K562 (cell line): ENCODE measurements around the gene CNGA1.
"Not testable (repeated sequence)": the region's sequence is repeated elsewhere in the genome, so short reads cannot be mapped to it uniquely, and the experiment has no call there.

ENCODE experiments used
- DACH1 ChIP-seq: fragments of 450-650 bp; IDR thresholded peaks from 2 replicates; pipeline ENCODE4 v1.6.1; 2018; ENCODE audit not compliant: partially characterized antibody
- FOSL1 ChIP-seq: fragments of 200-800 bp; sonication (Bioruptor generic); conservative IDR thresholded peaks from 2 replicates; pipeline ENCODE4 v1.6.1; 2016; ENCODE audit warnings: missing genetic modification characterization, missing compliant biosample characterization
- HDAC6 ChIP-seq: IDR thresholded peaks from 2 replicates; pipeline ENCODE4 v1.6.1; 2012; ENCODE audit warnings: low read depth, mild to moderate bottlenecking, control low read depth, inconsistent platforms, low read length, moderate library complexity
- POLR2A ChIP-seq: fragments of 450-650 bp; conservative IDR thresholded peaks from 2 replicates; pipeline ENCODE4 v1.6.1; 2016
- POLR2G ChIP-seq: fragments of 200-400 bp; formaldehyde crosslinking; IDR thresholded peaks from 2 replicates; pipeline ENCODE4 v1.6.1; 2017; ENCODE audit warnings: low read depth, mild to moderate bottlenecking, antibody characterized with exemption, low read length, moderate library complexity
- TAF15 ChIP-seq: fragments of 200-400 bp; formaldehyde crosslinking; IDR thresholded peaks from 2 replicates; pipeline ENCODE4 v1.6.1; 2017; ENCODE audit warnings: mild to moderate bottlenecking, low read depth, low read length, moderate library complexity
- ZNF668 ChIP-seq: fragments of 250-450 bp; sonication (Bioruptor Pico); IDR thresholded peaks from 2 replicates; pipeline ENCODE4 v1.8.0; 2022; ENCODE audit warnings: mild to moderate bottlenecking, inconsistent platforms
- TF ChIP-seq, protein P1 (sequence below), 2 experiments: fragments of 450-650 bp in 1 of 2; sonication (generic) in 1 of 2; formaldehyde crosslinking in 1 of 2; IDR thresholded peaks in 1 of 2; conservative IDR thresholded peaks in 1 of 2; 2 replicates each; pipeline versions ENCODE4 v1.6.1 to v1.8.1; 2016 to 2023; ENCODE audit warnings: mild to moderate bottlenecking in 2 of 2, moderate library complexity in 2 of 2, inconsistent platforms in 1 of 2, missing genetic modification reagents in 1 of 2
- TF ChIP-seq, protein P2 (sequence below), 3 experiments: IDR thresholded peaks in 2 of 3; conservative IDR thresholded peaks in 1 of 3; 2 replicates each; pipeline ENCODE4 v1.5.1; 2011 to 2012; ENCODE audit warnings: low read length in 3 of 3, mild to moderate bottlenecking in 3 of 3, control low read depth in 2 of 3, improper control_type of control experiment in 1 of 3, inconsistent platforms in 1 of 3, low read depth in 1 of 3, mixed read lengths in 1 of 3, moderate library complexity in 1 of 3; ENCODE audit not compliant: insufficient read depth in 2 of 3

DNA sequence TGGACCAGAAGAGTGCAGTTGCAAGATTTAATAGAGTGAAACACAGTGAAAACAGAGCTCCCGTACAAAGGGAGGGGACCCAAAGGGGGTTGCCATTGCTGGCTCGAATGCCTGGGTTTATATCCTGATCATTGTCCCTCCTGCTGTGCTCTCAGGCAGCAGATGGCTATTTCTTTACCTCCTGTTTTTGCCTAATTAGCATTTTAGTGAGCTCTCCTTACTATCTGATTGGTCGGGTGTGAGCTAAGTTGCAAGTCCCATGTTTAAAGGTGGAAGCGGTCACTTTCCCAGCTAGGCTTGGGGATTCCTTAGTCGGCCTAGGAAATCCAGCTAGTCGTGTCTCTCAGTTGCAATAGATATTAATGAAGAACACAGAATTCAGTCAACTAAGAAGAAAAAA is 5.6 kb downstream of the CNGA1 start:
- TF ChIP-seq POLR2G; ZNF668 (CRISPR knock-in tag); FOSL1 (tag); HDAC6; POLR2A; DACH1; TAF15: not testable (repeated sequence)
- TF ChIP-seq, protein P1, sequence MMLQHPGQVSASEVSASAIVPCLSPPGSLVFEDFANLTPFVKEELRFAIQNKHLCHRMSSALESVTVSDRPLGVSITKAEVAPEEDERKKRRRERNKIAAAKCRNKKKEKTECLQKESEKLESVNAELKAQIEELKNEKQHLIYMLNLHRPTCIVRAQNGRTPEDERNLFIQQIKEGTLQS (IDR thresholded peaks at IDR 0.05) = not testable (repeated sequence)
- TF ChIP-seq, protein P1 (CRISPR knock-in tag; conservative IDR thresholded peaks at IDR 0.05) = not testable (repeated sequence)
- TF ChIP-seq, protein P2, sequence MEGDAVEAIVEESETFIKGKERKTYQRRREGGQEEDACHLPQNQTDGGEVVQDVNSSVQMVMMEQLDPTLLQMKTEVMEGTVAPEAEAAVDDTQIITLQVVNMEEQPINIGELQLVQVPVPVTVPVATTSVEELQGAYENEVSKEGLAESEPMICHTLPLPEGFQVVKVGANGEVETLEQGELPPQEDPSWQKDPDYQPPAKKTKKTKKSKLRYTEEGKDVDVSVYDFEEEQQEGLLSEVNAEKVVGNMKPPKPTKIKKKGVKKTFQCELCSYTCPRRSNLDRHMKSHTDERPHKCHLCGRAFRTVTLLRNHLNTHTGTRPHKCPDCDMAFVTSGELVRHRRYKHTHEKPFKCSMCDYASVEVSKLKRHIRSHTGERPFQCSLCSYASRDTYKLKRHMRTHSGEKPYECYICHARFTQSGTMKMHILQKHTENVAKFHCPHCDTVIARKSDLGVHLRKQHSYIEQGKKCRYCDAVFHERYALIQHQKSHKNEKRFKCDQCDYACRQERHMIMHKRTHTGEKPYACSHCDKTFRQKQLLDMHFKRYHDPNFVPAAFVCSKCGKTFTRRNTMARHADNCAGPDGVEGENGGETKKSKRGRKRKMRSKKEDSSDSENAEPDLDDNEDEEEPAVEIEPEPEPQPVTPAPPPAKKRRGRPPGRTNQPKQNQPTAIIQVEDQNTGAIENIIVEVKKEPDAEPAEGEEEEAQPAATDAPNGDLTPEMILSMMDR (IDR thresholded peaks at IDR 0.05 in 2 of 3, conservative IDR thresholded peaks at IDR 0.05 in 1 of 3; ENCODE audit: insufficient read depth in 2 of 3, low read depth in 1 of 3, low read length in 3 of 3) = not testable (repeated sequence)
